HG03103 (cell line): ENCODE measurements around the gene GPATCH1.
"Not testable (repeated sequence)": the region's sequence is repeated elsewhere in the genome, so short reads cannot be mapped to it uniquely, and the experiment has no call there.

Experiments
- ATAC-seq: cut with Tn5 transposase; IDR thresholded peaks from one replicate; pipeline ENCODE4 v1.9.1; 2021; ENCODE audit warnings: low read depth; ENCODE audit not compliant: unreplicated experiment

GPATCH1 gene

DNA sequence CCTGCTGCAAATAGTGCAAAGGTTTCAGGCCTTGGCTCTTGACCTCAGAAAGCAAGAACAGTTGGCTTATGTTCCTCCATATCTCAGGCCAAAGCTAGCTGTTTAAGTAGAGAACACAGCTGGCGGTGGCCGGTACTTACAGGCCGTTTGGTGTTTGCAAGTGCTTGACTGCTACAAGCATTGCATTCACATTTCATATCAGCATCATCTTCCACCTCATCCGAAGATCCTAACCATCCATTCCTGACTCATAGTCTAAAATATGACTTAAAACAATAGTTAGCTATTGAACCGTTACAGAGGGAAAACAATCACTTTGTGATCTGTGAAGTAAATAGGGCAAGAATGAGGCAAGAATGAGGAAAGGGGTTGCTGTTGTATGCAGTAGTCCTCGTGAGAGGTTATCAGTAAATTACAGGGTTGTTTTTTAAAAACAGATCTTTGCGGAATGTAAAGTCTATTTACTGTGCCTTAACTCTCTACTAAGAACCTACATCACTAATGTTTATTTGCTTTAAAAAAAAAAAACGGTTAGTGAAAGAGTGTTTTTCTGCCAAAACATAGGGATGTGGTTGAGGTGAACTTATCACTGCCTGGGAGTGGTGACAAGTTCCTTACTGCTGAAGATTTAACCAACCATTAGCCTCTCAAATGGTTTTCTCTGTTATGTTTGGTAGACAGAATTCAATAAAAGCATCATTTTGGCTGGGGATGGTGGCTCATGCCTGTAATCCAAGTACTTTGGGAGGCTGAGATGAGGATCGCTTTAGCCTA lies 29.3 kb downstream of the GPATCH1 start:
- no peak for ATAC-seq

DNA sequence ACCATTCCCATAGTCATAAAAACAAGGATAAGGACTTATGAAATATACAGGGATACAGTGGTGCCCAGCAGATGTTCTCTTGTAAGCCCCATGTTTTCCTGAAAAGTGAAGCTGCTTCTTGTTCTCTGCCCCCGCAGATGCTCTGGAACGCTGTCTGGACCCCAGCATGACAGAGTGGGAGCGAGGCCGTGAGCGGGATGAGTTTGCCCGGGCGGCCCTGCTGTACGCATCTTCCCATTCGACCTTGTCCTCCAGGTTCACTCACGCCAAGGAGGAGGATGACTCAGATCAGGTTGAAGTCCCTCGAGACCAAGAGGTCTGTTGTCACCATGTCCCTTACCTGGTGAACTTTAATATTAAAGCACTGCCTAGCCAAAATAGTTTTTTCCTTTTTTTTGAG lies 30.6 kb downstream of the GPATCH1 start:
- ATAC-seq: no peak

DNA sequence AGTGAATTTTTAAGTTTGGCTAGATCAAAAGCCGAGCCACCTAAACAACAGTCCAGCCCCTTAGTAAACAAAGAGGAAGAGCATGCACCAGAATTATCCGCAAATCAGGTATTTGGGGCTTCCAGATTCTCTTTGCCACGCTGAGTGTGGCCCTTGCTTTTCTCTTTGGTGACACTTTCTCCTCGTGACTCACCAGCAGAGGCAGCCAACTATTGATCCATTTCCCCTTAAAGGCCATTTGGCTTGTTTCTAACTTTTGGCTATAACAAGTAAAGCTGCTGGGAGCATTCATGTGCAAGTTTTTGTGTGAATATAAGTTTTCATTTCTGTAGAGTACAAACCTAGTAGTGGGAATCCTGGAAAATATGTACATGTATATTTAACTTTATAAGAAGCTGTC lies 33.3 kb downstream of the GPATCH1 start:
- no peak for ATAC-seq

- ATAC-seq: no peak
These were observed 36.5 kb downstream of the GPATCH1 start for GRCh38 chr19:33117501-33117900.

GRCh38 chr19:33118643-33119042 lies 37.7 kb downstream of the GPATCH1 start:
- no peak for ATAC-seq

DNA sequence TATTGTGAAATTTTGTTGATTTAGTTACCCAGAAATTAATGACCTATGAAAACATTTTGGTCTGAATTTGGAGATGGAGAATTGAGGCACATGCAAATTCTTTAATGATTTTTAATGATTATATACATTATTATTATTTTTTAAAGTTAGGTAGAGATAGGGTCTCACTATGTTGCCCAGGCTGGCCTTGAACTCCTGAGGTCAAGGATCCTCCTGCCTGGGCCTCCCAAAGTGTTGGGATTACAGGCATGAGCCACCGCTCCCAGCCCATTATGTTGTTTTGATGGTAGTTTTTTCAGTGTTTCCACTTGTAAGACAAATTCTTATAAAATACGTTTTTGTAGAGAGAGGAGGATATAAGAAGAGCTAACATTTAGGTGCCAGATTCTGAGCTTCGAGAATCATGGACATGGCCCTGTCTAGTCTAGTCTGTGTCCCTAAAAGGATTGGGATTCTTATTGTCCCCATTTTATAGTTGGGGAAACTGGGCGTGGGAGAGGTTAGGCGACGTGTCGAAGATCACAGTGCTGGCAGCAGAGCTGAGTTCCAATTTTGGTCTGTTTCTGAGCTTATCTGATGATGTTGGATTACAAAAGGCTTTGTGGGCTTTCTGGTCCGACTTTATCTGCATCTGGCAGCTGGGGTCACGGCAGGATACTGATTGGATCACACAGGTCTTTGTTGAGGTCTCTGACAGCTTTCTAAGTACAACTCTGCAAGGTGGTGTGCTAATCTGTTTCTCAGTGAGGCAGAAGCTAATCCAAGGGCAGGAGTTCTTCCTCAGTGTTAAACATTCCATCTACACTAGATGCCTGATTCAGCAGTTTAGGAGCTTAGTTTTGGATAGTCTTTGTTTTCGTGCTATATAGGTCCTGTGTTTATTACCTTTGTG lies 43.5 kb downstream of the GPATCH1 start:
- ATAC-seq: no peak

DNA sequence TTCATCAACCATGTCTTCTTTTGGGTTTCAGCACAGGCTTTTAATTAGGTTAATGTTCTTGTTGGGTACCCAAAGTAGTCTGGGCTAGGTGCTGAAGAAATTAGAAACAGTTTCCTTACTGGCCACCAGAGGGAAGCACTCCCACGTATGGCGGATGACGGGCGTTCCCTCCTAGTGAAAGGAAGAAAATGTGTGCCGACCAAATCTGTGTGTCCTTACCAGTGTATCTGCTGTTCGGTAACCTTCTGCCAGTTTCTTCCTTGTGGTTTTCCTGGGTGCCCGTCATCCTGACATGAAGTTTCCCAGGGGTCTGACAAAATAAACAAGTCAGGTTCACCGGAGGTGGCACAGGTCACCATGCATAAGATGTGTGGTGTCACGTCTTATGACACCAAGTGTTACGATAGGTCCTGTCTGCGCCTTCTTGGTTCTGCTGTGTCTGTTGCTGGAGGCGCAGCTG lies 45.0 kb downstream of the GPATCH1 start:
- no peak for ATAC-seq

- ATAC-seq: not testable (repeated sequence)
These were observed 45.7 kb downstream of the GPATCH1 start for GRCh38 chr19:33126712-33127111.

- no peak for ATAC-seq
These were observed 48.9 kb downstream of the GPATCH1 start for GRCh38 chr19:33129901-33130300.

DNA sequence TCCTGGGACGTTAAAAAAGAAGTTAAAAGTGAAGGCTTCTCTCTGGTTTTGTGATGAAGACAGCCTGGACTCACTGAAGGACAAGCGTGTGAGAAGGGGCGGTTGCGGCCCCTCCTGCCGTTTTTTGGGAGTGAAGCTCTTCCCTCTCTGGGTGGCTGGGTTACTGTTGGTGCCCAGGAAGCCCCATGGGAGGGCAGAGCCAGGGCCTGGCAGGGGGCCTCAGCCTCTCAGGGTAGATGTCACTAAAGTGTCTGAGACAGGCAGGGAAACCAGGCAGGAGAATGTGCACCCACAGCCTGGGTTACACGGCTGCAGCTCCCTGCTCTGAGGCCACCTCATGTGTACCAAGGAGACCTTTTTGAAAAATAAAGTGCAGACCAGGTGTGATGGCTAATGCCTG lies 49.5 kb downstream of the GPATCH1 start:
- ATAC-seq: no peak

DNA sequence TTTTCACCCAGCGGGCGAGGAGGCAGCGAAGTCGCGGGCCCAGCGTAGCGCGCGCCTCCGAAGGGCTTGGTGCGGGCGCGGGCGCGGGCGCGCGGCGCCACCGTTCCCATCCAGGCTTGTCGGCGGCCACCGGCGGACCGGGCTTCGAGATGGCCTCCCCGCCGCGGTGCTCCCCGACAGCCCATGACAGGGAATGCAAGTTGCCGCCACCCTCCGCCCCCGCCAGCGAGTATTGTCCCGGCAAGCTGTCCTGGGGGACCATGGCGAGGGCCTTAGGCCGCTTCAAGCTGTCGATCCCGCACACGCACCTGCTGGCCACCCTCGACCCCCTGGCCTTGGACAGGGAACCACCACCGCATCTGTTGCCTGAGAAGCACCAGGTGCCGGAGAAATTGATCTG lies 51.0 kb downstream of the GPATCH1 start, which contains the start of gene WDR88:
TSS of gene WDR88 (plus strand) at position 94 of the 400 bp plus-strand sequence. CDS start at position 150, 56 bp downstream.
- no peak for ATAC-seq

- no peak for ATAC-seq
These were observed 51.4 kb downstream of the GPATCH1 start for GRCh38 chr19:33132425-33132824.

- no peak for ATAC-seq
These were observed 52.6 kb downstream of the GPATCH1 start for GRCh38 chr19:33133438-33134031.

- ATAC-seq: no peak
These were observed 53.6 kb downstream of the GPATCH1 start for GRCh38 chr19:33134571-33135041.

GRCh38 chr19:33139165-33139564 lies 58.2 kb downstream of the GPATCH1 start:
- ATAC-seq: no peak

- peak; percentile 65 for ATAC-seq
These were observed 63.0 kb downstream of the GPATCH1 start for GRCh38 chr19:33143897-33144405.

DNA sequence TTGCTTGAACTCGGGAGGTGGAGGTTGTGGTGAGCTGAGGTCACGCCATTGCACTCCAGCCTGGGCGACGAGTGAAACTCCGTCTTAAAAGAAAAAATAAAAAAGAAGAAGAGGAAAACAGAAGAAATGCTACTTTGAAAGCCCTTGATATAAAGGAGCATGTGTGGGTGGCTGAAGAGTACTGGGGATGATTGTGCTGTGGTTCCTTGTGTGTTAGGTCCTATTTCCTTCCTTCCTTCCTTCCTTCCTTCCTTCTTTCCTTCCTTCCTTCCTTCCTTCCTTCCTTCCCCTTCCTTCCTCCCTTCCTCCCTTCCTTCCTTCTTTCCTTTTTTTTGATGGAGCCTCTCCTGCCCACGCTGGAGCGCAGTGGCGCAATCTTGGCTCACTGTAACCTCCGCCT lies 65.2 kb downstream of the GPATCH1 start:
- no peak for ATAC-seq

DNA sequence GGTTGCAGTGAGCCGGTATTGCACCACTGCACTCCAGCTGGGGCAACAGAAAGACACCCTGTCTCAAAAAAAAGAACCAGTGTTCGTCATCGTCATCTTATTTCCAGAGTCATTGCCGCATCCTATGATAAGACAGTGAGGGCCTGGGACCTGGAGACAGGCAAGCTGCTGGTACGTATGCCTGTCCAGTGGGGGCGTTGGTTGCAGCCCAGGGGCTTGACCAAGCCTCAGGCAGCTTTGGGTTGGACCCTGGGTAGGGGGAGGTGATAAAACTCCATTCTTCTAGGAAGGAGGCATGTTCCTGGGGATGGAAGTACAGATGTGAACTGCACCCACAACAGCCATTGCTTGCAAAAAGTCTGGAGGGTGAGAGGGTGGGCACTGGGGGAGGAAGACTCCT lies 66.6 kb downstream of the GPATCH1 start:
- ATAC-seq: no peak

DNA sequence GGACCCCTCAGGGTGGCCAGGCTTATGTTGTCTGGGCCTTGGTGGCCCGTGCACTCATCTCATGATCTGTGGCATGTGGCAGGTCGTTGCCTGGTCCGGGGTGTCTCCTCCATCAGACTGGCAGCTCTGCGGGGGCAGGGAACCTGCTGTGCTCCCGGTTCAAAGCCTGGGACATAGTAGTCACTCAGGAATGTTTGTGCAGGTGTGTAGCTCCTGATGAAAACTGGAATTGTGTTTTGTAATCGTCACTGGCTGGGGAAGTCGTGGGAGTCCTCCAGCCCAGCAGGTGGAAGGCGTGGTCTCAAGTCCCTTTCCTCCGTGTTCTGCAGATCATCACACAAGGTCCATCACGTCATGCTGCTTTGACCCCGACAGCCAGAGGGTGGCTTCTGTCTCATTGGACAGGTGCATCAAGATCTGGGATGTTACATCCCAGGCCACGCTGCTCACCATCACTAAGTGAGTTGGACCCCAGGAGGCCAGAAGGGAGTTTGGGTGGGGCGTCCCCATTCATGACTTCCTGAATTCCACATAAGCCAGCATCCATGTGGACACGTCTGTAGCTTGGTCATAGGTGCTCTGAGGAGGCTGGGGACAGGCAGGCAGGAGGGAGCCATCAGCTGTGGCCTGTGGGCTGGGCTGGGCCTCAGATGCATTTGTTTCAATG lies 70.0 kb downstream of the GPATCH1 start:
- ATAC-seq: no peak

GRCh38 chr19:33152176-33152575 lies 71.2 kb downstream of the GPATCH1 start:
- no peak for ATAC-seq
